ENCODE measurements around the gene EIF2S3B. TPM values are rescaled to one million over a fixed set of nuclear protein-coding genes. Genes with fewer than 3 reads are reported as not detected.

EIF2S3B gene
- total RNA-seq, 6 experiments from 2014 or later: 0.43 to 0.81 (median 0.54) TPM

- no peak for TF ChIP-seq CTCF (IDR thresholded peaks at IDR 0.05)
- Mint-ChIP-seq H3K27me3 (ENCODE audit: insufficient read depth) (peaks cover 7% of the 10 kb centered on the region), H3K27ac (no peak overlapping the region), H3K4me1 (ENCODE audit: low read depth) (no peaks in the 10 kb centered on the region), H3K9me3 (no peaks in the 10 kb centered on the region), H3K36me3 (ENCODE audit: low read depth) (no peaks in the 10 kb centered on the region), H3K4me3 (no peak overlapping the region)
- no peak for DNase-seq
These were observed 48.6 kb downstream of the EIF2S3B start for GRCh38 chr12:10554228-10554755.

- H3K27me3 Mint-ChIP-seq (ENCODE audit: insufficient read depth): peaks cover 7% of the 10 kb centered on the region
- H3K4me3 Mint-ChIP-seq: no peak overlapping the region
- TF ChIP-seq CTCF (IDR thresholded peaks at IDR 0.05): no peak
- no peak overlapping the region for H3K27ac Mint-ChIP-seq
- DNase-seq: no peak
- no peaks in the 10 kb centered on the region for H3K4me1 Mint-ChIP-seq (ENCODE audit: low read depth)
- no peaks in the 10 kb centered on the region for H3K9me3 Mint-ChIP-seq
- H3K36me3 Mint-ChIP-seq (ENCODE audit: low read depth): no peaks in the 10 kb centered on the region
These were observed 49.2 kb downstream of the EIF2S3B start for GRCh38 chr12:10554756-10555481.

- TF ChIP-seq CTCF (IDR thresholded peaks at IDR 0.05): no peak
These were observed 51.6 kb downstream of the EIF2S3B start for GRCh38 chr12:10557329-10557728.

GRCh38 chr12:10557766-10558165, 52.1 kb downstream of the EIF2S3B start:
- no peak for TF ChIP-seq CTCF (IDR thresholded peaks at IDR 0.05)
- peaks cover 2% of the 10 kb centered on the region for H3K4me1 Mint-ChIP-seq (ENCODE audit: low read depth)
- no peak for DNase-seq
- H3K27me3 Mint-ChIP-seq (ENCODE audit: insufficient read depth): peaks cover 8% of the 10 kb centered on the region
- no peak overlapping the region for H3K4me3 Mint-ChIP-seq
- H3K27ac Mint-ChIP-seq: no peak overlapping the region
- H3K36me3 Mint-ChIP-seq (ENCODE audit: low read depth): no peaks in the 10 kb centered on the region
- H3K9me3 Mint-ChIP-seq: no peaks in the 10 kb centered on the region

More at GRCh38 chr12:10557329-10557728, 51.6 kb downstream of the EIF2S3B start:
- H3K36me3 Mint-ChIP-seq (ENCODE audit: low read depth): no peaks in the 10 kb centered on the region
- H3K9me3 Mint-ChIP-seq: no peaks in the 10 kb centered on the region
- peaks cover 8% of the 10 kb centered on the region for H3K27me3 Mint-ChIP-seq (ENCODE audit: insufficient read depth)
- no peak for DNase-seq
- no peaks in the 10 kb centered on the region for H3K4me1 Mint-ChIP-seq (ENCODE audit: low read depth)
- no peak overlapping the region for H3K4me3 Mint-ChIP-seq
- no peak overlapping the region for H3K27ac Mint-ChIP-seq

Other genes with a start within 250 kb of the EIF2S3B start
- under 1 TPM; 0.14 to 0.78 (median 0.28) TPM for gene KLRD1, start 198.0 kb upstream of the EIF2S3B start, total RNA-seq (2021; fragmentation: NEBNext Ultra II Directional; extraction: Animal tissue kit (Norgen Biotek cat#: 25700))
- not detected for gene KLRK1, start 115.8 kb upstream of the EIF2S3B start, total RNA-seq (2021; fragmentation: NEBNext Ultra II Directional; extraction: Animal tissue kit (Norgen Biotek cat#: 25700))
- gene KLRC4, start 96.1 kb upstream of the EIF2S3B start, total RNA-seq (2021; fragmentation: NEBNext Ultra II Directional; extraction: Animal tissue kit (Norgen Biotek cat#: 25700)): not detected
- gene KLRC3, start 85.3 kb upstream of the EIF2S3B start, total RNA-seq (2021; fragmentation: NEBNext Ultra II Directional; extraction: Animal tissue kit (Norgen Biotek cat#: 25700)): not detected
- not detected for gene KLRC2, start 69.9 kb upstream of the EIF2S3B start, total RNA-seq (2021; fragmentation: NEBNext Ultra II Directional; extraction: Animal tissue kit (Norgen Biotek cat#: 25700))
- not detected for gene KLRC1, start 52.5 kb upstream of the EIF2S3B start, total RNA-seq (2021; fragmentation: NEBNext Ultra II Directional; extraction: Animal tissue kit (Norgen Biotek cat#: 25700))
- 10 to 100 TPM; 40.7 to 50.7 (median 47.4) TPM for gene MAGOHB, start 107.7 kb downstream of the EIF2S3B start, total RNA-seq (2021; fragmentation: NEBNext Ultra II Directional; extraction: Animal tissue kit (Norgen Biotek cat#: 25700))
- 1 to 10 TPM; 1.1 to 3.0 (median 1.8) TPM for gene STYK1, start 168.2 kb downstream of the EIF2S3B start, total RNA-seq (2021; fragmentation: NEBNext Ultra II Directional; extraction: Animal tissue kit (Norgen Biotek cat#: 25700))
- gene YBX3, start 217.4 kb downstream of the EIF2S3B start, total RNA-seq (2021; fragmentation: NEBNext Ultra II Directional; extraction: Animal tissue kit (Norgen Biotek cat#: 25700)): 100 to 1,000 TPM; 202 to 251 (median 218) TPM